HepG2 (cell line): Measurements from ENCODE around the gene TMEM61. TPM values are rescaled to one million over a fixed set of nuclear protein-coding genes. Genes with fewer than 3 reads are reported as not detected.

Experiments used
- ARID2 ChIP-seq: sonication (generic); formaldehyde crosslinking; IDR thresholded peaks from 2 replicates; pipeline ENCODE4 v1.8.1; 2022; ENCODE audit warnings: mild to moderate bottlenecking, missing genetic modification reagents, borderline replicate concordance
- ATF4 ChIP-seq, 2 experiments: fragments of 450-650 bp in 1 of 2; sonication (generic) in 1 of 2; formaldehyde crosslinking; IDR thresholded peaks; 2 replicates each; pipeline versions ENCODE4 v1.5.0 to v1.8.0; 2020 to 2022; ENCODE audit warnings: mild to moderate bottlenecking in 1 of 2, missing genetic modification reagents in 1 of 2
- ATF6 ChIP-seq: sonication (generic); formaldehyde crosslinking; conservative IDR thresholded peaks from 2 replicates; pipeline ENCODE4 v1.4.0; 2020; ENCODE audit warnings: missing genetic modification reagents
- CREBL2 ChIP-seq: sonication (generic); formaldehyde crosslinking; IDR thresholded peaks from 2 replicates; pipeline ENCODE4 v1.8.1; 2023; ENCODE audit warnings: missing genetic modification reagents, mild to moderate bottlenecking, borderline replicate concordance
- HIVEP1 ChIP-seq: sonication (generic); formaldehyde crosslinking; IDR thresholded peaks from 2 replicates; pipeline ENCODE4 v1.4.0; 2020; ENCODE audit warnings: mild to moderate bottlenecking, missing genetic modification reagents
- HMGXB3 ChIP-seq: sonication (generic); formaldehyde crosslinking; IDR thresholded peaks from 2 replicates; pipeline ENCODE4 v1.4.0; 2020; ENCODE audit warnings: missing genetic modification reagents, borderline replicate concordance
- MYPOP ChIP-seq: sonication (generic); formaldehyde crosslinking; IDR thresholded peaks from 2 replicates; pipeline ENCODE4 v1.8.1; 2023; ENCODE audit warnings: mild to moderate bottlenecking, moderate library complexity, missing genetic modification reagents
- NRL ChIP-seq: sonication (generic); formaldehyde crosslinking; IDR thresholded peaks from 2 replicates; pipeline ENCODE4 v1.5.0; 2020; ENCODE audit warnings: missing genetic modification reagents, mild to moderate bottlenecking, moderate library complexity, borderline replicate concordance
- PAX8 ChIP-seq: sonication (generic); formaldehyde crosslinking; IDR thresholded peaks from 2 replicates; pipeline ENCODE4 v1.8.0; 2022; ENCODE audit warnings: mild to moderate bottlenecking, missing genetic modification reagents, borderline replicate concordance
- POGZ ChIP-seq: sonication (generic); formaldehyde crosslinking; IDR thresholded peaks from 2 replicates; pipeline ENCODE4 v1.4.0; 2020; ENCODE audit warnings: mild to moderate bottlenecking, missing genetic modification reagents
- RBM22 ChIP-seq: fragments of 200-400 bp; formaldehyde crosslinking; optimal IDR thresholded peaks from 2 replicates; pipeline ENCODE3; 2017; ENCODE audit warnings: mild to moderate bottlenecking, low read length, moderate library complexity
- SRSF9 ChIP-seq: fragments of 200-400 bp; formaldehyde crosslinking; IDR thresholded peaks from 2 replicates; pipeline ENCODE4 v1.6.1; 2018; ENCODE audit warnings: borderline replicate concordance, mild to moderate bottlenecking, low read depth, low read length; ENCODE audit not compliant: insufficient read depth, poor library complexity, severe bottlenecking
- TFAP4 ChIP-seq: sonication (generic); IDR thresholded peaks from 2 replicates; pipeline ENCODE4 v1.6.1; 2016; ENCODE audit warnings: low read depth, borderline replicate concordance
- THYN1 ChIP-seq: sonication (generic); formaldehyde crosslinking; IDR thresholded peaks from 2 replicates; pipeline ENCODE4 v1.8.1; 2023; ENCODE audit warnings: low read depth, mild to moderate bottlenecking, moderate library complexity, missing genetic modification reagents, borderline replicate concordance
- ZEB1 ChIP-seq: IDR thresholded peaks from 2 replicates; pipeline ENCODE4 v1.6.1; 2012; ENCODE audit warnings: mild to moderate bottlenecking, low read depth, inconsistent platforms; ENCODE audit not compliant: insufficient replicate concordance
- ZKSCAN8 ChIP-seq: IDR thresholded peaks from 2 replicates; pipeline ENCODE4 v1.6.1; 2016; ENCODE audit warnings: borderline replicate concordance, missing genetic modification reagents, missing compliant biosample characterization
- ZMYM3 ChIP-seq: sonication (generic); formaldehyde crosslinking; IDR thresholded peaks from 2 replicates; pipeline ENCODE4 v1.5.1; 2020; ENCODE audit warnings: mild to moderate bottlenecking, missing genetic modification reagents
- polyA plus RNA-seq, 8 experiments: library from polyadenylated mRNA; depleted of rRNA in 3 of 8; stranded (reverse) in 7 of 8; unstranded in 1 of 8; fragments of >200 nt; fragmentation: Illumina TruSeq in 4 of 8; extraction: Trizol in 4 of 8; gene quantifications; 2 replicates each; pipeline versions ENCODE4 v1.2.1 to v1.2.3, GENCODE V29; 2011 to 2016; ENCODE audit warnings: low read depth in 4 of 8, missing spikeins in 1 of 8, mixed read lengths in 1 of 8; ENCODE audit not compliant: insufficient read depth in 1 of 8
- total RNA-seq, 5 experiments: library from RNA; depleted of rRNA; stranded (reverse); fragments of >200 nt; fragmentation: Illumina TruSeq; extraction: Trizol; gene quantifications; 2 replicates each; pipeline ENCODE4 v1.2.3, GENCODE V29; 2016; ENCODE audit warnings: low read depth in 1 of 5

TMEM61 gene
- total and polyA plus RNA-seq, 2 of the 13 experiments (the other 11 are each of a cell fraction or from before 2014, with no cell fraction given) = not detected

GRCh38 chr1:55039342-55040082 lies 59.1 kb downstream of the TMEM61 start, which contains the start of gene PCSK9 (continued):
- TF ChIP-seq HMGXB3 (CRISPR knock-in tag) (no peak; the same call in 1 of the 2 replicates), POGZ (peak; percentile 78), PAX8 (CRISPR knock-in tag) (peak; percentile 90; the same call in 1 of the 2 replicates), CREBL2 (CRISPR knock-in tag) (peak; percentile 69; the same call in 1 of the 2 replicates), NRL (CRISPR knock-in tag) (peak; percentile 80), HIVEP1 (CRISPR knock-in tag) (peak; percentile 67; the same call in 1 of the 2 replicates), ARID2 (CRISPR knock-in tag) (peak; percentile 90; the same call in 1 of the 2 replicates), TFAP4 (peak; percentile 15; the same call in 1 of the 2 replicates), THYN1 (CRISPR knock-in tag) (0 out of 2 replicates have a peak, but pooled peaks have one; percentile 73), ZMYM3 (peak; percentile 66), SRSF9 (no peak), ATF6 (CRISPR knock-in tag) (0 out of 2 replicates have a peak, but pooled peaks have one; percentile 36), ZEB1 (no peak), MYPOP (peak; percentile 53; the same call in 1 of the 2 replicates), ZKSCAN8 (CRISPR knock-in tag) (0 out of 2 replicates have a peak, but pooled peaks have one; percentile 31), ATF4 (CRISPR knock-in tag; IDR thresholded peaks at IDR 0.05) (no peak), RBM22 (no peak)
